ENCODE data around the gene KCNMB3.

DNA sequence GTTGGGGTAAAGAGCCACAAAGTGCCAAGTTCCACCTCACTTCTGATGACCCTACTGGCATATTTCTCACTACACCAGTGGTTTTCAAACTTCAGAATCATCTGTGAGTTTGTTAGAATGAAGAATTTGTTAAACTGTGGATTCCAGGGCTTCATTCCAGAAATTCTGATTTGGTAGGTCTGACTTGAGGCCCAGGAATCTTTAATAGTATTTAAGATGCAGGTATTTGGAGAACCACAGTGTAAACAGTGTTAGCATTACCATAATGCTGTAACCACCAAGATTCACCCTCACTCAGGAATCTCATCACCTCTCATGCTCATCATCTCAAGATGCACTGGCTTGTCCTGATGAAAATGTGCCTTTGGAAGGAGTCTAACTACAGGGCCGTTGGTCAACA, 6.0 kb downstream of the KCNMB3 start:
- TF ChIP-seq, protein P1, sequence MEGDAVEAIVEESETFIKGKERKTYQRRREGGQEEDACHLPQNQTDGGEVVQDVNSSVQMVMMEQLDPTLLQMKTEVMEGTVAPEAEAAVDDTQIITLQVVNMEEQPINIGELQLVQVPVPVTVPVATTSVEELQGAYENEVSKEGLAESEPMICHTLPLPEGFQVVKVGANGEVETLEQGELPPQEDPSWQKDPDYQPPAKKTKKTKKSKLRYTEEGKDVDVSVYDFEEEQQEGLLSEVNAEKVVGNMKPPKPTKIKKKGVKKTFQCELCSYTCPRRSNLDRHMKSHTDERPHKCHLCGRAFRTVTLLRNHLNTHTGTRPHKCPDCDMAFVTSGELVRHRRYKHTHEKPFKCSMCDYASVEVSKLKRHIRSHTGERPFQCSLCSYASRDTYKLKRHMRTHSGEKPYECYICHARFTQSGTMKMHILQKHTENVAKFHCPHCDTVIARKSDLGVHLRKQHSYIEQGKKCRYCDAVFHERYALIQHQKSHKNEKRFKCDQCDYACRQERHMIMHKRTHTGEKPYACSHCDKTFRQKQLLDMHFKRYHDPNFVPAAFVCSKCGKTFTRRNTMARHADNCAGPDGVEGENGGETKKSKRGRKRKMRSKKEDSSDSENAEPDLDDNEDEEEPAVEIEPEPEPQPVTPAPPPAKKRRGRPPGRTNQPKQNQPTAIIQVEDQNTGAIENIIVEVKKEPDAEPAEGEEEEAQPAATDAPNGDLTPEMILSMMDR (IDR thresholded peaks at IDR 0.05; ENCODE audit: insufficient read depth, low read length): no peak
- TF ChIP-seq POLR2AphosphoS5 (IDR thresholded peaks at IDR 0.05; ENCODE audit: low read depth): no peak
- TF ChIP-seq, protein P2, sequence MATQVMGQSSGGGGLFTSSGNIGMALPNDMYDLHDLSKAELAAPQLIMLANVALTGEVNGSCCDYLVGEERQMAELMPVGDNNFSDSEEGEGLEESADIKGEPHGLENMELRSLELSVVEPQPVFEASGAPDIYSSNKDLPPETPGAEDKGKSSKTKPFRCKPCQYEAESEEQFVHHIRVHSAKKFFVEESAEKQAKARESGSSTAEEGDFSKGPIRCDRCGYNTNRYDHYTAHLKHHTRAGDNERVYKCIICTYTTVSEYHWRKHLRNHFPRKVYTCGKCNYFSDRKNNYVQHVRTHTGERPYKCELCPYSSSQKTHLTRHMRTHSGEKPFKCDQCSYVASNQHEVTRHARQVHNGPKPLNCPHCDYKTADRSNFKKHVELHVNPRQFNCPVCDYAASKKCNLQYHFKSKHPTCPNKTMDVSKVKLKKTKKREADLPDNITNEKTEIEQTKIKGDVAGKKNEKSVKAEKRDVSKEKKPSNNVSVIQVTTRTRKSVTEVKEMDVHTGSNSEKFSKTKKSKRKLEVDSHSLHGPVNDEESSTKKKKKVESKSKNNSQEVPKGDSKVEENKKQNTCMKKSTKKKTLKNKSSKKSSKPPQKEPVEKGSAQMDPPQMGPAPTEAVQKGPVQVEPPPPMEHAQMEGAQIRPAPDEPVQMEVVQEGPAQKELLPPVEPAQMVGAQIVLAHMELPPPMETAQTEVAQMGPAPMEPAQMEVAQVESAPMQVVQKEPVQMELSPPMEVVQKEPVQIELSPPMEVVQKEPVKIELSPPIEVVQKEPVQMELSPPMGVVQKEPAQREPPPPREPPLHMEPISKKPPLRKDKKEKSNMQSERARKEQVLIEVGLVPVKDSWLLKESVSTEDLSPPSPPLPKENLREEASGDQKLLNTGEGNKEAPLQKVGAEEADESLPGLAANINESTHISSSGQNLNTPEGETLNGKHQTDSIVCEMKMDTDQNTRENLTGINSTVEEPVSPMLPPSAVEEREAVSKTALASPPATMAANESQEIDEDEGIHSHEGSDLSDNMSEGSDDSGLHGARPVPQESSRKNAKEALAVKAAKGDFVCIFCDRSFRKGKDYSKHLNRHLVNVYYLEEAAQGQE (IDR thresholded peaks at IDR 0.05; ENCODE audit: insufficient replicate concordance, low read depth): no peak
- no peak for TF ChIP-seq SPI1 (IDR thresholded peaks at IDR 0.05; ENCODE audit: borderline replicate concordance, low read depth)
- no peak for TF ChIP-seq GABPA (IDR thresholded peaks at IDR 0.05; ENCODE audit: low read depth)

Data from HL-60 (cell line).